B cell (primary cell): ENCODE measurements around the gene DHX30. TPM values are rescaled to one million over a fixed set of nuclear protein-coding genes. Genes with fewer than 3 reads are reported as not detected.

ENCODE experiments used
- ATAC-seq: fragments of 200-7000 bp; cut with Tn5 transposase; one replicate; pipeline ENCODE4 v1.10.0; 2021; ENCODE audit warnings: low read depth, mild to moderate bottlenecking, moderate number of reproducible peaks, moderate library complexity
- CTCF ChIA-PET: fragments of 350-600 bp; sonication (Branson Sonifier 250); formaldehyde crosslinking; loops from one replicate; lab custom pipeline; 2021; ENCODE audit warnings: antibody characterized with exemption, inconsistent platforms; lab: Charles Lee
- POLR2A ChIA-PET: fragments of 350-600 bp; sonication (Branson Sonifier 250); formaldehyde crosslinking; loops from one replicate; lab custom pipeline; 2021; ENCODE audit warnings: antibody characterized with exemption; lab: Charles Lee
- DNase-seq: peaks from one replicate; pipeline ENCODE4 v3.0.0; 2013
- H2AFZ ChIP-seq: 2 replicates; pipeline ENCODE4 v1.6.1; 2012; ENCODE audit warnings: mild to moderate bottlenecking, low read depth, low read length; ENCODE audit not compliant: insufficient read depth, poor library complexity, severe bottlenecking
- H3K27ac ChIP-seq, 2 donors: 1 replicate in 1 of 2; 2 replicates in 1 of 2; pipeline ENCODE4 v1.5.1; 2012 to 2013; ENCODE audit warnings: low read length in 2 of 2, mild to moderate bottlenecking in 2 of 2, moderate library complexity in 1 of 2
- H3K27me3 ChIP-seq, 4 experiments: fragments of 200-600 bp in 1 of 4; sonication (generic) in 1 of 4; replicated peaks in 1 of 4; 1 replicate in 2 of 4; 2 replicates in 2 of 4; pipeline versions ENCODE4 v1.6.1 to v1.7.0; 2013 to 2016; ENCODE audit warnings: low read length in 3 of 4, mild to moderate bottlenecking in 2 of 4, mixed read lengths in 1 of 4, moderate library complexity in 1 of 4; ENCODE audit not compliant: insufficient read depth in 4 of 4, control insufficient read depth in 3 of 4; ENCODE audit errors: control extremely low read depth in 1 of 4
- H3K36me3 ChIP-seq, 2 experiments: replicated peaks in 1 of 2; 1 replicate in 1 of 2; 2 replicates in 1 of 2; pipeline versions ENCODE4 v1.6.1 to v1.7.1; 2013; ENCODE audit warnings: low read length in 1 of 2; ENCODE audit not compliant: insufficient read depth in 2 of 2, control insufficient read depth in 1 of 2; ENCODE audit errors: control extremely low read depth in 1 of 2, extremely low read depth in 1 of 2
- H3K4me1 ChIP-seq, 2 donors: fragments of 200-600 bp in 1 of 2; sonication (generic) in 1 of 2; 1 replicate in 1 of 2; 2 replicates in 1 of 2; pipeline versions ENCODE4 v1.5.1 to v1.6.1; 2013 to 2017; ENCODE audit warnings: low read length in 2 of 2; ENCODE audit not compliant: control insufficient read depth in 2 of 2, insufficient read depth in 2 of 2
- H3K4me2 ChIP-seq: replicated peaks from 2 replicates; pipeline ENCODE3; 2012; ENCODE audit warnings: mild to moderate bottlenecking, low read depth, low read length; ENCODE audit not compliant: poor library complexity, severe bottlenecking
- H3K4me3 ChIP-seq, 5 experiments: fragments of 200-600 bp in 1 of 5; sonication (generic) in 1 of 5; 1 replicate in 3 of 5; 2 replicates in 2 of 5; pipeline versions ENCODE4 v1.5.1 to v1.7.0; 2011 to 2016; ENCODE audit warnings: low read length in 4 of 5, mild to moderate bottlenecking in 4 of 5, low read depth in 2 of 5, control low read depth in 1 of 5, moderate library complexity in 1 of 5; ENCODE audit not compliant: insufficient read depth in 1 of 5; ENCODE audit errors: control extremely low read depth in 1 of 5, extremely low read depth in 1 of 5
- H3K79me2 ChIP-seq: fragments of 200-600 bp; sonication (generic); one replicate; pipeline ENCODE4 v1.6.0; 2016; ENCODE audit warnings: low read length; ENCODE audit not compliant: control insufficient read depth, insufficient read depth
- H3K9ac ChIP-seq: fragments of 200-600 bp; sonication (generic); 2 replicates; pipeline ENCODE4 v1.6.1; 2017; ENCODE audit warnings: mild to moderate bottlenecking, low read length, moderate library complexity
- H3K9me3 ChIP-seq, 3 donors: one replicate each; pipeline versions ENCODE4 v1.6.1 to v1.7.1; 2013; ENCODE audit warnings: low read length in 2 of 3; ENCODE audit not compliant: control insufficient read depth in 2 of 3, insufficient read depth in 1 of 3; ENCODE audit errors: control extremely low read depth in 1 of 3
- H4K20me1 ChIP-seq: 2 replicates; pipeline ENCODE4 v1.6.0; 2012; ENCODE audit warnings: mild to moderate bottlenecking, low read length; ENCODE audit not compliant: insufficient read depth, control insufficient read depth, poor library complexity, severe bottlenecking
- H3K27ac Mint-ChIP-seq: one replicate; pipeline ENCODE4 v1.8.0; 2021; ENCODE audit warnings: mixed read lengths
- H3K27me3 Mint-ChIP-seq: one replicate; pipeline ENCODE4 v1.8.0; 2021; ENCODE audit warnings: mixed read lengths
- H3K4me1 Mint-ChIP-seq: one replicate; pipeline ENCODE4 v1.8.0; 2021; ENCODE audit warnings: mixed read lengths
- H3K4me3 Mint-ChIP-seq: one replicate; pipeline ENCODE4 v1.8.0; 2021; ENCODE audit warnings: mixed read lengths
- H3K9me3 Mint-ChIP-seq: one replicate; pipeline ENCODE4 v1.8.0; 2022; ENCODE audit warnings: mixed read lengths; ENCODE audit not compliant: insufficient read depth
- EZH2 ChIP-seq: IDR thresholded peaks from 2 replicates; pipeline ENCODE4 v1.6.1; 2012; ENCODE audit warnings: borderline replicate concordance, low read depth, mild to moderate bottlenecking, moderate library complexity, low read length; ENCODE audit not compliant: insufficient read depth, poor library complexity, severe bottlenecking
- WGBS: methylation state at CpG from one replicate; pipeline ENCODE4 v1.1.5; 2013; ENCODE audit warnings: missing lambda C conversion rate; ENCODE audit not compliant: insufficient coverage; 5-methylcytosine and 5-hydroxymethylcytosine counted together
- intact Hi-C: fragments of 100-400 bp; cut with micrococcal nuclease; formaldehyde crosslinking; loops from one replicate; pipeline ENCODE4 v1.10.0; 2022
- polyA plus RNA-seq: library from polyadenylated mRNA; depleted of rRNA; stranded (reverse); fragments of >200 nt; gene quantifications from 2 replicates; pipeline ENCODE4 v1.2.3, GENCODE V29; 2012
- total RNA-seq, 2 donors: library from RNA; stranded (reverse); fragments of 120-200 nt in 1 of 2; gene quantifications; 1 replicate in 1 of 2; 2 replicates in 1 of 2; pipeline versions ENCODE4 v1.2.3 to v1.2.4, GENCODE V29; 2013 to 2022
- TF ChIP-seq, protein P1 (sequence below): fragments of 200-600 bp; IDR thresholded peaks from one replicate; pipeline ENCODE4 v1.8.0; 2022; ENCODE audit warnings: antibody characterized with exemption, mild to moderate bottlenecking

Gene DHX30
- total and polyA plus RNA-seq, 2 donors (not counting 1 experiment from before 2014, with no cell fraction given), result 77.0 to 81.8 TPM

DNA sequence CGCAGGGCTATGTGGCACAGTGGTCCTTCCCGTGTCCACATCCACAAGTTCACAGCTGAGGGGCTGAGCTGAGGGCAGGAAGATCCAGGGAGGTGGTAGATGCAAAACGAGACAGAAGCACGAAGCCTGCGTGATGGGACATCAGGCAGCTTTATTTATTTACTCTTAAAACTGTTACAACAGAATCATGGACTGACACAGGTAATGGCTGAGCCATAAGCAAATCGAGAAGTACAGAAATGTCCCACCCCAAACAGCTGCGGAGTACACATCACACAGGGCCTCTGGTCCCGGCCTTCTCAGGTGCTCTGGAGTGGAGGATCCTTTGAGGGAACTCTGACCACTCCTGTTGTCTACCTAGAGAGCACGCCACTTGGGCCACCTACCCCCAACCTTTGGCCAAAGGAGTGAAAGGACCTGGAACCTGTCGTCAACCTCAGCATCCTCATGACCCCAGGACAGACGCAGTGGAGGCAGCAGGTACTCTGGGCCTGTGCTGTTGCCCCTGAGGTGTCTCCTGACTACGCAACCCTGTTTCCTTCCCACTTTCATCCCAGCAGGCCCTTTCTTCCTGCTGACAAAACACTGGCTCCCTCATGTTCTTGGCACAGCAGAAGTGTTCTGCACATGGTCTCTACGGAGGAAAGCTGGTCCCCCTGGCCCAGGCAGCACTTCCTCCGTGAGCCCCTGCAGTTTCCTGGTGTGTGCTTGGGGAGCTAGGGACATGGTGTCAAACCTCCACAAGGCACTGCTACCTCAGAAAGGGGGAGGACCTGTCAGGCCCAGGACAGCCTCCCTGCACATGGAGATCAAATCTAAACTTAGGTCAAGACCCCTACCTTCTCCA lies 47.8 kb downstream of the DHX30 start:
- peaks cover 2 to 67% of the 10 kb centered on the region in 2 experiments for H3K36me3 ChIP-seq
- intact Hi-C loops, result no loop called here

More for the DNA sequence above, 47.8 kb downstream of the DHX30 start:
- Mint-ChIP-seq H3K27me3 (no peaks in the 10 kb centered on the region), H3K4me1 (peaks cover 5% of the 10 kb centered on the region), H3K4me3 (no peak overlapping the region), H3K27ac (peak overlapping the region; percentile 41), H3K9me3 (no peaks in the 10 kb centered on the region)
- Histone ChIP-seq H4K20me1 (no peaks in the 10 kb centered on the region), H3K4me1 (peaks cover 4 to 8% of the 10 kb centered on the region in 2 donors), H3K27ac (peak overlapping the region in 1 of 2 donors; percentile 55), H3K9ac (no peak overlapping the region), H3K27me3 (no peaks in the 10 kb centered on the region), H3K9me3 (peaks cover 0 to 4% (median 0%) of the 10 kb centered on the region in 3 donors), H3K4me2 (no peak overlapping the region), H2AFZ (no peak overlapping the region), H3K79me2 (no peaks in the 10 kb centered on the region), H3K4me3 (no peak overlapping the region)
- DNase-seq (no peak), ATAC-seq (no peak)
- POLR2A ChIA-PET, result no interaction called here
- WGBS, result 72% methylated on average over 10 of the region's 14 CpGs
- TF ChIP-seq EZH2, result no peak
- TF ChIP-seq, protein P1, sequence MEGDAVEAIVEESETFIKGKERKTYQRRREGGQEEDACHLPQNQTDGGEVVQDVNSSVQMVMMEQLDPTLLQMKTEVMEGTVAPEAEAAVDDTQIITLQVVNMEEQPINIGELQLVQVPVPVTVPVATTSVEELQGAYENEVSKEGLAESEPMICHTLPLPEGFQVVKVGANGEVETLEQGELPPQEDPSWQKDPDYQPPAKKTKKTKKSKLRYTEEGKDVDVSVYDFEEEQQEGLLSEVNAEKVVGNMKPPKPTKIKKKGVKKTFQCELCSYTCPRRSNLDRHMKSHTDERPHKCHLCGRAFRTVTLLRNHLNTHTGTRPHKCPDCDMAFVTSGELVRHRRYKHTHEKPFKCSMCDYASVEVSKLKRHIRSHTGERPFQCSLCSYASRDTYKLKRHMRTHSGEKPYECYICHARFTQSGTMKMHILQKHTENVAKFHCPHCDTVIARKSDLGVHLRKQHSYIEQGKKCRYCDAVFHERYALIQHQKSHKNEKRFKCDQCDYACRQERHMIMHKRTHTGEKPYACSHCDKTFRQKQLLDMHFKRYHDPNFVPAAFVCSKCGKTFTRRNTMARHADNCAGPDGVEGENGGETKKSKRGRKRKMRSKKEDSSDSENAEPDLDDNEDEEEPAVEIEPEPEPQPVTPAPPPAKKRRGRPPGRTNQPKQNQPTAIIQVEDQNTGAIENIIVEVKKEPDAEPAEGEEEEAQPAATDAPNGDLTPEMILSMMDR, result no peak
- CTCF ChIA-PET, result interaction anchor here (0.8 kb wide), 1 partner anchor 139 kb away, joined by 4 read pairs; no protein-coding TSS in a partner anchor
